Measurements from ENCODE around the gene PRDM11. TPM values are rescaled to one million over a fixed set of nuclear protein-coding genes. Genes with fewer than 3 reads are reported as not detected.

Gene PRDM11
- total RNA-seq, 1 donor from 2014 or later, result 15.2 TPM

GRCh38 chr11:45149483-45150056 lies 3.1 kb downstream of the PRDM11 start:
- Histone ChIP-seq H3K27me3 (no peaks in the 10 kb centered on the region), H3K4me3 (no peak overlapping the region), H3K4me1 (peaks cover 66% of the 10 kb centered on the region), H3K27ac (no peak overlapping the region), H3K9me3 (no peaks in the 10 kb centered on the region), H3K36me3 (no peaks in the 10 kb centered on the region)
- peak; percentile 72 to 77 for DNase-seq (ENCODE audit: extremely low spot score in 2 of 2)
- intact Hi-C loops (cut with DNase I), result loop anchor here (5.0 kb wide), 1 partner anchor 58 kb away; no protein-coding TSS in a partner anchor
- TF ChIP-seq POLR2A (IDR thresholded peaks at IDR 0.05), result no peak
- no peak for TF ChIP-seq POLR2AphosphoS5 (IDR thresholded peaks at IDR 0.05; ENCODE audit: insufficient read depth in 1 of 2, low read depth in 1 of 2)
- no peak for TF ChIP-seq CTCF (IDR thresholded peaks at IDR 0.05)

DNA sequence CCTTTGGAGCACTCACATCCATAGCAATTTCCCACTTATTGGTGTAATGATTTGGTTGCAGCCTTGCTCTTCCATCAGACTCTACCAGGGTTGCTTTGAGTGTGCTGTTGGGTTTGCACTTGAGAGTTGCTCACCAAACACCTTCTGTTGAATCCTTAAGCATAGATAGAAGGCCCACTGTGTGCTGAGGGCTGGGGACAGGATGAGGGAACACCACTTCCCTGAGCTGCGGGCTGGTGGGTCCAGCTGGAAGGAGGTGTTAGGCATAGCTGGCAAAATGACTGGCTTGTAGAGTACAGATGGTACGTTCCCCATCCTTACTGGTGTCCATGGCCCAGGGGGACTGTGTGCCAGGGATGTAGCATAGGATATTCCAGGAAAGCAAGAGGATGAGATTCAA lies 3.9 kb downstream of the PRDM11 start:
- Histone ChIP-seq H3K9me3 (no peaks in the 10 kb centered on the region), H3K27ac (no peak overlapping the region), H3K4me1 (peaks cover 71% of the 10 kb centered on the region), H3K36me3 (no peaks in the 10 kb centered on the region), H3K4me3 (no peak overlapping the region), H3K27me3 (no peaks in the 10 kb centered on the region)
- TF ChIP-seq POLR2A (IDR thresholded peaks at IDR 0.05) (no peak), POLR2AphosphoS5 (IDR thresholded peaks at IDR 0.05; ENCODE audit: insufficient read depth in 1 of 2, low read depth in 1 of 2) (no peak), CTCF (IDR thresholded peaks at IDR 0.05) (no peak)
- DNase-seq (ENCODE audit: extremely low spot score in 2 of 2), result peak; percentile 77 to 81
- intact Hi-C loops (cut with DNase I), result no loop called here

GRCh38 chr11:45150943-45151342 lies 4.5 kb downstream of the PRDM11 start:
- Histone ChIP-seq H3K27ac (no peak overlapping the region), H3K9me3 (no peaks in the 10 kb centered on the region), H3K4me3 (no peak overlapping the region), H3K4me1 (peaks cover 71% of the 10 kb centered on the region), H3K27me3 (no peaks in the 10 kb centered on the region), H3K36me3 (no peaks in the 10 kb centered on the region)
- intact Hi-C loops (cut with DNase I), result no loop called here
- peak in 1 of 2 donors; percentile 70 for DNase-seq (ENCODE audit: extremely low spot score in 2 of 2)
- TF ChIP-seq CTCF (IDR thresholded peaks at IDR 0.05) (no peak), POLR2A (IDR thresholded peaks at IDR 0.05) (no peak)

DNA sequence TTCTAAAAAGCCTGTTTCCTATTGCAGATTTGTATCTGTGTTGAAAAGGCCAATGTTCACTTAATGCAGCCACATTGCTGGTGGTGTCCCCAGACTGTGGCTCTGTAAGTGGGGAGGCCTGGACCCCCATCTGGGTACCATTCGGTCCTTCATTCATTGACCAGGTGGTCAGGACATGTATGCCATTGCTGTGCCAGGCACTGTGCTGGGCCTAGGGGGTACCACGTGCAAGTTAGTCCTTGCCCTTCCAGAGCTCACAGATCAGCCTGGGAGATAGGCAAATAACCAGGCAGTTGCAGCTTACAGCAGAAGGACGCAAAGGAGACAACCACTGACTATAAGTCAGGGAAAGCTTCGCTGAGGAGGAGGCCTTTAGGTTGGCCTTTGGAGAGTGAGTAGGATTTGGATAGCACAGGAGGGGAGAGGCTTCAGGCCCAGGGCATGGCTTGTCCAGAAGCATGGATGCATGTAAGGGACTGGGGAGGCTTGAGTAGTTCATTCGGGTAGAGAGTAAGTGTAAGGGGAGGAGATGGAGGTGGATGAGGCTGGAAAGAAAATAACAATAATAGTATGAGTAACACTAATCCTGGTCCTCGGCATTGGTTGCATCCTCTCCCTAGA lies 5.0 kb downstream of the PRDM11 start:
- intact Hi-C loops (cut with DNase I), result no loop called here
- TF ChIP-seq POLR2AphosphoS5 (IDR thresholded peaks at IDR 0.05; ENCODE audit: insufficient read depth in 1 of 2, low read depth in 1 of 2), result no peak
- no peak for TF ChIP-seq POLR2A (IDR thresholded peaks at IDR 0.05)
- no peak for TF ChIP-seq CTCF (IDR thresholded peaks at IDR 0.05)
- Histone ChIP-seq H3K27me3 (no peaks in the 10 kb centered on the region), H3K4me3 (no peak overlapping the region), H3K4me1 (peaks cover 72% of the 10 kb centered on the region), H3K27ac (no peak overlapping the region), H3K9me3 (no peaks in the 10 kb centered on the region), H3K36me3 (no peaks in the 10 kb centered on the region)
- peak; percentile 67 to 76 for DNase-seq (ENCODE audit: extremely low spot score in 2 of 2)

Measured in vagina (tissue), 2 donors.